ENCODE data around the gene CHIT1. TPM values are rescaled to one million over a fixed set of nuclear protein-coding genes. Genes with fewer than 3 reads are reported as not detected.
A peak's percentile ranks its signal among the peaks of the same experiment; 100 is the strongest.
"Not testable (repeated sequence)": the region's sequence is repeated elsewhere in the genome, so short reads cannot be mapped to it uniquely, and the experiment has no call there.

The CHIT1 gene
- total RNA-seq, 1 experiment from 2014 or later, result not detected

DNA sequence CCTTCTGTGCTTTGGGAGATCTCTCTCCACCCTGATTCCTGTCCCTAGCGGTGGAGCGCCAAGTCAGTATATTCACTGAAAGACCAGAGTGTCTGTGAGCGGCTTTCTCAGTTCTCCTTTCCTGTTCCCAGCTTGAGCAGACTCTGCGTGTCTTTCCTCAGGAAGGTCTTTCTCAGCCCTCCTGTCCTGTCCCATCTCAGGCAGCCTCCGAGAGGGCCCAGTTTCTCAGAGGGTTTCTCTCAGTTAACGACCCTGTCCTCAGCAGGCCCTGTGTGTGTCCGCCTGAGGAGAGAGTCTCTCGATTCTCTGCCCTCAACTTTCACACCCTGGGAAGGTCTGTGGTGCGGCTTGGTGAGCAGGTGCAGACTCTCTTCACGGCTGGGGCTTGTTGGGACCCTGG, 34.0 kb upstream of the CHIT1 start (continued):
- no peak for TF ChIP-seq SP1 (IDR thresholded peaks at IDR 0.05; ENCODE audit: low read depth)
- TF ChIP-seq CBX3 (IDR thresholded peaks at IDR 0.05; ENCODE audit: low read depth), result no peak
- TF ChIP-seq RAD21 (IDR thresholded peaks at IDR 0.05; ENCODE audit: low read depth), result no peak
- TF ChIP-seq, protein P1, sequence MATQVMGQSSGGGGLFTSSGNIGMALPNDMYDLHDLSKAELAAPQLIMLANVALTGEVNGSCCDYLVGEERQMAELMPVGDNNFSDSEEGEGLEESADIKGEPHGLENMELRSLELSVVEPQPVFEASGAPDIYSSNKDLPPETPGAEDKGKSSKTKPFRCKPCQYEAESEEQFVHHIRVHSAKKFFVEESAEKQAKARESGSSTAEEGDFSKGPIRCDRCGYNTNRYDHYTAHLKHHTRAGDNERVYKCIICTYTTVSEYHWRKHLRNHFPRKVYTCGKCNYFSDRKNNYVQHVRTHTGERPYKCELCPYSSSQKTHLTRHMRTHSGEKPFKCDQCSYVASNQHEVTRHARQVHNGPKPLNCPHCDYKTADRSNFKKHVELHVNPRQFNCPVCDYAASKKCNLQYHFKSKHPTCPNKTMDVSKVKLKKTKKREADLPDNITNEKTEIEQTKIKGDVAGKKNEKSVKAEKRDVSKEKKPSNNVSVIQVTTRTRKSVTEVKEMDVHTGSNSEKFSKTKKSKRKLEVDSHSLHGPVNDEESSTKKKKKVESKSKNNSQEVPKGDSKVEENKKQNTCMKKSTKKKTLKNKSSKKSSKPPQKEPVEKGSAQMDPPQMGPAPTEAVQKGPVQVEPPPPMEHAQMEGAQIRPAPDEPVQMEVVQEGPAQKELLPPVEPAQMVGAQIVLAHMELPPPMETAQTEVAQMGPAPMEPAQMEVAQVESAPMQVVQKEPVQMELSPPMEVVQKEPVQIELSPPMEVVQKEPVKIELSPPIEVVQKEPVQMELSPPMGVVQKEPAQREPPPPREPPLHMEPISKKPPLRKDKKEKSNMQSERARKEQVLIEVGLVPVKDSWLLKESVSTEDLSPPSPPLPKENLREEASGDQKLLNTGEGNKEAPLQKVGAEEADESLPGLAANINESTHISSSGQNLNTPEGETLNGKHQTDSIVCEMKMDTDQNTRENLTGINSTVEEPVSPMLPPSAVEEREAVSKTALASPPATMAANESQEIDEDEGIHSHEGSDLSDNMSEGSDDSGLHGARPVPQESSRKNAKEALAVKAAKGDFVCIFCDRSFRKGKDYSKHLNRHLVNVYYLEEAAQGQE (IDR thresholded peaks at IDR 0.05; ENCODE audit: low read depth), result no peak
- TF ChIP-seq TCF7L2 (IDR thresholded peaks at IDR 0.05; ENCODE audit: borderline replicate concordance, extremely low read depth, insufficient read depth, insufficient read length), result no peak

- DNase-seq (ENCODE audit: low read depth, low spot score); H4K20me1 ChIP-seq (ENCODE audit: insufficient read depth); H3K36me3 ChIP-seq (ENCODE audit: control insufficient read depth in 1 of 2, insufficient read depth in 2 of 2, low read length in 2 of 2); H3K27me3 ChIP-seq (ENCODE audit: insufficient read depth, low read length); H3K79me2 ChIP-seq (ENCODE audit: insufficient read depth, low read length); ATAC-seq; H3K27ac ChIP-seq (ENCODE audit: low read depth, low read length); H3K9ac ChIP-seq (ENCODE audit: low read length); BruUV-seq (replicated peaks); intact Hi-C loops (cut with micrococcal nuclease); H3K4me2 ChIP-seq (ENCODE audit: low read length); H3K9me3 ChIP-seq (ENCODE audit: control insufficient read depth in 1 of 2, insufficient read depth in 1 of 2, low read depth in 1 of 2, low read length in 2 of 2); H3K9me2 ChIP-seq (ENCODE audit: insufficient read depth); H2AFZ ChIP-seq (ENCODE audit: low read depth, low read length, poor library complexity, severe bottlenecking); RAD21 ChIA-PET (ENCODE audit: low non-redundant PET in 1 of 2, low total read pairs in 2 of 2, uncharacterized antibody in 2 of 2, unreplicated experiment in 2 of 2); H3K4me3 ChIP-seq (replicated peaks in 1 of 2; ENCODE audit: low read depth in 1 of 2, low read length in 2 of 2); H3K4me1 ChIP-seq (ENCODE audit: control insufficient read depth in 1 of 2, insufficient read depth in 2 of 2, low read length in 2 of 2): not testable (repeated sequence)
- TF ChIP-seq FOSL1 (IDR thresholded peaks at IDR 0.05; ENCODE audit: low read depth), result 0 out of 2 replicates have a peak, but pooled peaks have one; percentile 8
- peak; percentile 43; the same call in 1 of the 2 replicates for TF ChIP-seq EGR1 (IDR thresholded peaks at IDR 0.05; ENCODE audit: low read depth)
- ChIA-PET POLR2A (interaction anchor here (1.3 kb wide), 1 partner anchor 10 kb away, joined by 3 read pairs; no protein-coding TSS in a partner anchor), CTCF (interaction anchor here (2.1 kb wide), 1 partner anchor 11 kb away, joined by 6 read pairs; no protein-coding TSS in a partner anchor)
Measured at GRCh38 chr1:203256636-203257035, 27.2 kb upstream of the CHIT1 start.

- H3K4me3 ChIP-seq (replicated peaks in 1 of 2; ENCODE audit: low read depth in 1 of 2, low read length in 2 of 2); H3K4me1 ChIP-seq (ENCODE audit: control insufficient read depth in 1 of 2, insufficient read depth in 2 of 2, low read length in 2 of 2); H3K79me2 ChIP-seq (ENCODE audit: insufficient read depth, low read length); H3K9me3 ChIP-seq (ENCODE audit: control insufficient read depth in 1 of 2, insufficient read depth in 1 of 2, low read depth in 1 of 2, low read length in 2 of 2); BruUV-seq (replicated peaks); ATAC-seq; H3K27me3 ChIP-seq (ENCODE audit: insufficient read depth, low read length); DNase-seq (ENCODE audit: low read depth, low spot score); H3K27ac ChIP-seq (ENCODE audit: low read depth, low read length); H3K36me3 ChIP-seq (ENCODE audit: control insufficient read depth in 1 of 2, insufficient read depth in 2 of 2, low read length in 2 of 2); H2AFZ ChIP-seq (ENCODE audit: low read depth, low read length, poor library complexity, severe bottlenecking); H3K9ac ChIP-seq (ENCODE audit: low read length); intact Hi-C loops (cut with micrococcal nuclease); RAD21 ChIA-PET (ENCODE audit: low non-redundant PET in 1 of 2, low total read pairs in 2 of 2, uncharacterized antibody in 2 of 2, unreplicated experiment in 2 of 2); H3K4me2 ChIP-seq (ENCODE audit: low read length); H4K20me1 ChIP-seq (ENCODE audit: insufficient read depth); H3K9me2 ChIP-seq (ENCODE audit: insufficient read depth); POLR2A ChIA-PET: not testable (repeated sequence)
- CTCF ChIA-PET, result interaction anchor here (1.2 to 1.4 kb wide), 2 partner anchors 13 to 14 kb away, joined by 5 to 11 read pairs; no protein-coding TSS in a partner anchor
Measured at GRCh38 chr1:203254782-203255181, 25.3 kb upstream of the CHIT1 start.

Measured in HCT116 (cell line).